ENCODE measurements around the gene CEP63. TPM values are rescaled to one million over a fixed set of nuclear protein-coding genes. Genes with fewer than 3 reads are reported as not detected.
"Not testable (repeated sequence)": the region's sequence is repeated elsewhere in the genome, so short reads cannot be mapped to it uniquely, and the experiment has no call there.

Gene CEP63
- total RNA-seq, 1 donor from 2014 or later = 20.1 TPM

DNA sequence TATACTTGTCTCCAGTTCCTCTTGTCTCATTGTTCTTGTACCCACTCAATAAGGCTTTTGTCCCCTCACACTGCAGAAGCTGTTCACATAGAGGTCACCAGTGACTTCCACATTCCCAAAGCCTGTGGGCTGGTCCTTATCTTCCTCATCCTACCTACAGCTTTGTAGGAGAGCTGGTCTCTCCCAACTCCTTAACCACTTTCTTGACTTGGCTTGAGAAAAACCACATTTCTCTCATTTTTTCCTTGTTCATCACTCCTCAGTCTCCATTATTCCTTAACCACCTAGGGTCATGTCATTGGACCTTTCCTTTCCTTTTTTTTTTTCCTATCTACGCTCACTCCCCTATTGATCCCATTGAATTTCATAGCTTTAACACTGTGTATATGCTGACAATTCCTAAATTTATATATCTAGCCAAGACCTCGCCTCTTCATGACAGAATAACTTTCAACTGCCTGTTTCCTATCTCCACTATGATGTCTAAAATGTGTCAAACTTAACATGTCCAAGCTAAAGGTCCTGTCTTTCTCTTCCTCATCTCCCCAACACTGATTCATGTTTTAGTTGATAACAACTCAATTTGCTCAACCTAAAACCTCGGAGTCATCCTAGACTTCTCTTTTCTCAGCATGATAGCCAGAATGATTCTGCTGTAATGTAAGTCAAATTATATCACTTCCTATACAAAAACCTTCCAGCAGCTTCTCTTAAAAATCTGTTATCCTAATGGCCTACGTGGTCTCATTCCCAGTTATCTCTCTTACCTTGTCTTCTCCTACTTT is 49.5 kb downstream of the CEP63 start:
- H3K4me3 Mint-ChIP-seq (ENCODE audit: low read depth) = no peak overlapping the region
- peaks cover 15% of the 10 kb centered on the region for H3K36me3 Mint-ChIP-seq (ENCODE audit: low read depth)
- no peaks in the 10 kb centered on the region for H3K4me1 Mint-ChIP-seq (ENCODE audit: low read depth)
- H3K27me3 Mint-ChIP-seq (ENCODE audit: low read depth) = no peaks in the 10 kb centered on the region
- no peaks in the 10 kb centered on the region for H3K9me3 Mint-ChIP-seq
- H3K27ac Mint-ChIP-seq = no peak overlapping the region
- no peak for DNase-seq (ENCODE audit: low spot score)
- intact Hi-C loops (cut with micrococcal nuclease) = no loop called here

DNA sequence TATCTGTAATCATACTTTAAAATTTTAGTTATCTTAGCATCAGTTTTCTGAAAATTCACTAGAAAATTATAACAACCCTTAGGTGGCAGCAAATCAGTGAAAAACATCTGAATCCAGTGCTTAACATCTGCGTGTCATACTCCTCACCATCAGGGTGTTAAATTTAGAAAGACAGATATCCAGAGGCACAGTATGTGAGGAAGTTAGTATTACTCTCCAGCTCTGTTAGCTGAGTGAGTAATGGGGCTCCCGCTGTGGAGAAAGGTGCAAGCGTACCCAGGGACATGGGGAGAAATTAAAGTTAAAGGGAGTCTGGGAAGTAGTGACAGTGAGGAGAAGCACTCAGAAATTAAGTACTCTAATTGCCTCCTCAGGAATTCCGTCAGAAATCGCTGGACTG is 50.9 kb downstream of the CEP63 start:
- H3K4me1 Mint-ChIP-seq (ENCODE audit: low read depth) = no peaks in the 10 kb centered on the region
- no peaks in the 10 kb centered on the region for H3K27me3 Mint-ChIP-seq (ENCODE audit: low read depth)
- no peak overlapping the region for H3K27ac Mint-ChIP-seq
- no peak for DNase-seq (ENCODE audit: low spot score)
- H3K36me3 Mint-ChIP-seq (ENCODE audit: low read depth) = peaks cover 15% of the 10 kb centered on the region
- no peaks in the 10 kb centered on the region for H3K9me3 Mint-ChIP-seq
- intact Hi-C loops (cut with micrococcal nuclease) = no loop called here
- no peak overlapping the region for H3K4me3 Mint-ChIP-seq (ENCODE audit: low read depth)

DNA sequence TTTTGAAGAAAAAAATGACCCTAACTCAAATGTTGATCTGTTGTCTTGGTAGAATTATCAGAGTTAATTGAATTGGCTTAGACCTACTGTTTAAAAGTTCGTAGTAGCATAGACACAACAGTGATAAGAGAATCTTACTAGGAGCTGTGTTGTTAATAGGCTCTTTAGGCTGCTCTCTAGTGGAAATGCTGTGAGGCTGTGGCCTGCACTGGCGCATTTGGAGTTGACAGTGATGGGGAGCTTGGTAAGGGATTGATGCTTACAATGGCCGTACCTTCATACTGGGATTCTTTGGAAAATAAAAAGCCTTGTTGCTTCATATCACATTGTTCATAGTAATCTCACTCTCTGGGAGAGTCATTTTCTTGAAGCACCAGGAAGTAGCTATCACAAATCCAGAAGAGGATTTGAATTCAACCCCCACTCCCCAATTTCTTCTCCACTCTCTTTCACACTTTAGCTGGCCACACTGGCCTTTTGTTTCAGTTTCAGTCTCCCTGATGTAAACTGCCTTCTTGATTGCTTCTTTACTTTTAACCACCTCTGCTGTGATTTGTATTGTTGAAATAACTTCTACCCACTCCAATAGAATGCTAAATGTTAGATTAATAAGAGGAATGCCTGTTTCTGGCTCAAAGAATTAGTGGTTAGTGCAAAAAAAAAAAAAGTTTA is 56.6 kb downstream of the CEP63 start:
- H3K4me1 Mint-ChIP-seq (ENCODE audit: low read depth) = peaks cover 5% of the 10 kb centered on the region
- H3K9me3 Mint-ChIP-seq = no peaks in the 10 kb centered on the region
- H3K4me3 Mint-ChIP-seq (ENCODE audit: low read depth) = no peak overlapping the region
- peaks cover 21% of the 10 kb centered on the region for H3K36me3 Mint-ChIP-seq (ENCODE audit: low read depth)
- no peak for DNase-seq (ENCODE audit: low spot score)
- no peak overlapping the region for H3K27ac Mint-ChIP-seq
- intact Hi-C loops (cut with micrococcal nuclease) = no loop called here
- no peaks in the 10 kb centered on the region for H3K27me3 Mint-ChIP-seq (ENCODE audit: low read depth)

DNA sequence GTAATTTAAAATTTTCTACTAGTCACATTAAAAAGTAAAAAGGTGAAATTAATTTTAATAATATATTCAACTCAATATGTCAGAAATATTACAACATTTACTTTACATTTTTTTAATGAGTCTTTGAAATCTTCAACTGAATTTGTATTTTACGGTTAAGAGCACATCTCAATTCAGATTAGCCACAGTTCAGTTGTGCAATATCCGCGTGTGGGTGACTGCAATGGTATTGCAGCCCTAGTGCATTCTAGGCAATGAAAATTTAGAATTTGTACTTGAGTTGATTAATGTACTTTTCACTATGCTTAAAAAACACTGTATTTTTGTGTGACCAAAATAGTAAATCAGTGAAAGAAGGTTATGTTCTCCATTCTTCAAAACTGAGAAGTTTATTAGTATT is 57.3 kb downstream of the CEP63 start:
- intact Hi-C loops (cut with micrococcal nuclease) = no loop called here
- H3K4me1 Mint-ChIP-seq (ENCODE audit: low read depth) = peaks cover 5% of the 10 kb centered on the region
- H3K9me3 Mint-ChIP-seq = no peaks in the 10 kb centered on the region
- H3K27ac Mint-ChIP-seq = no peak overlapping the region
- no peaks in the 10 kb centered on the region for H3K27me3 Mint-ChIP-seq (ENCODE audit: low read depth)
- H3K4me3 Mint-ChIP-seq (ENCODE audit: low read depth) = no peak overlapping the region
- H3K36me3 Mint-ChIP-seq (ENCODE audit: low read depth) = peaks cover 18% of the 10 kb centered on the region
- DNase-seq (ENCODE audit: low spot score) = no peak

DNA sequence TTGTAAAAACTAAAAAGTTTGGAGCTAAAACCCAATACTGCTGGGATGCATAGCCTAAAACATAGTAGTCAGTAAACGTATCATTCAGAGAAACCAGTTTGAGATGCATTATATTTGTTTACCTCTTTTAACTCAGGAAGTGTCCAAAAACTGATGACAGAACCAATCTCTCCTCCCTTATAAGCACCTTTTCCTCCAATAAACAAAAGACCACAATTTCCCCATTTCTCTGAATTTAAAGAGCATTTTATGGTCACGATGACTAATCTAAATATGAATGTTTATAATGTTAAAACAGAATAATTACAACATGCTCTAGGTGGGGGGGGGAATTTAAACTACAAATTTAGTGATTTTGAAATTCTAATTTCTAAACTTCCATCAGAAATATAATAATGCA is 58.5 kb downstream of the CEP63 start:
- Mint-ChIP-seq H3K9me3 (no peaks in the 10 kb centered on the region), H3K27me3 (ENCODE audit: low read depth) (no peaks in the 10 kb centered on the region), H3K4me3 (ENCODE audit: low read depth) (no peak overlapping the region), H3K4me1 (ENCODE audit: low read depth) (peaks cover 5% of the 10 kb centered on the region), H3K36me3 (ENCODE audit: low read depth) (peaks cover 24% of the 10 kb centered on the region), H3K27ac (no peak overlapping the region)
- intact Hi-C loops (cut with micrococcal nuclease) = no loop called here
- DNase-seq (ENCODE audit: low spot score) = no peak

DNA sequence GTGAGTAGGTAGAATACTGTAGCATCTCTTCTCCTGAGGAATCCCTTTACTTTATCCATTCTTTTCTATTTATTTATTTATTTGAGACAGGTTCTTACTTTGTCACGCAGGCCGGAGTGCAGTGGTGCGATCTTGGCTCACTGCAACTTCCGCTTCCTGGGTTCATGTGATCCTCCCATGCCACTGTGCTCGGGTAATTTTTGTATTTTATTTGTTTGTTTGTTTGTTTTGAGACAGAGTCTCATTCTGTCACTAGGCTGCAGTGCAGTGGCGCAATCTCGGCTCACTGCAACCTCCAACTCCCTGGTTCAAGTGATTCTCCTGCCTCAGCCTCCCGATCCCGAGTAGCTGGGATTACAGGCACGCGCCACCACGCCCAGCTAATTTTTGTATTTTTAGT is 58.9 kb downstream of the CEP63 start:
- H3K4me3 Mint-ChIP-seq (ENCODE audit: low read depth); H3K27me3 Mint-ChIP-seq (ENCODE audit: low read depth); H3K9me3 Mint-ChIP-seq; DNase-seq (ENCODE audit: low spot score); intact Hi-C loops (cut with micrococcal nuclease); H3K27ac Mint-ChIP-seq; H3K4me1 Mint-ChIP-seq (ENCODE audit: low read depth): not testable (repeated sequence)
- peaks cover 28% of the 10 kb centered on the region for H3K36me3 Mint-ChIP-seq (ENCODE audit: low read depth)

DNA sequence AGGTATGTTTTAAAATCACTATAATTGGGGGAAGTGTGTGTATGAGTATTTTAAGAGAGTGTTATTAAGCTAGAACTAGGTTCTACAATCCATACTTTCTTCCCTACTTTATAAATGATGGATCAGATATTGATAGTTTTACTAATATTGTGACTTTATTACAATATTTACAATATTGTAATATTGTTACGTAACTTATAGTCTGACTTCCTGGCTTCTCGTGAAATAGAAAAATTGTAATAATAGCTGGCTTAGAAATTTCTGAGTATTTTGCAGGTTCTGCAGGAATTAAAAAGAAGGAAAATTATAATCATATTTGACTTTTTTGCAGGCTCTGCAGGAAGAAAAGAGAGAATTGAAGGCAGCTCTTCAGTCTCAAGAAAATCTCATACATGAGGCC is 60.0 kb downstream of the CEP63 start:
- Mint-ChIP-seq H3K36me3 (ENCODE audit: low read depth) (peaks cover 39% of the 10 kb centered on the region), H3K4me1 (ENCODE audit: low read depth) (peaks cover 10% of the 10 kb centered on the region), H3K9me3 (no peaks in the 10 kb centered on the region), H3K27ac (no peak overlapping the region), H3K4me3 (ENCODE audit: low read depth) (no peak overlapping the region), H3K27me3 (ENCODE audit: low read depth) (no peaks in the 10 kb centered on the region)
- intact Hi-C loops (cut with micrococcal nuclease) = no loop called here
- no peak for DNase-seq (ENCODE audit: low spot score)

DNA sequence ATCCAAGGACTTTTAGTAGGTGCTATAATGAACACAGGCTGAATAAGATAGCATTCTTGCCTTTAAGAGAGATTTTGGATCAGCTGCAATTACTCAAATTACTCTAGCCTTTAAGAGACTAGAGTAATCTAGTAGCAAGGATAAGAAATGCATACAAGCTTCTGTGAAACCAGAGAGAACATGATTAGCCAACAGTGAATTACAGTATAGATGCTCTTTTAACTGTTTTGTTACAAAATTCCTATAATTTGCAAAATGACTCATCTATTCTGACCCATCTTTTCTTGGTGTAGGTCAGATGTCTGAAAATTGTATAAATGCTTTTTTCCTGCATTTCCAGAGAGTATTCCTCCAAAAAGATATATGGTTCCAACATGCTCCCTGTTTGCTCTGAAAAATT is 66.9 kb downstream of the CEP63 start:
- peaks cover 45% of the 10 kb centered on the region for H3K36me3 Mint-ChIP-seq (ENCODE audit: low read depth)
- H3K27ac Mint-ChIP-seq = no peak overlapping the region
- DNase-seq (ENCODE audit: low spot score) = no peak
- H3K4me3 Mint-ChIP-seq (ENCODE audit: low read depth) = no peak overlapping the region
- H3K4me1 Mint-ChIP-seq (ENCODE audit: low read depth) = peaks cover 6% of the 10 kb centered on the region
- intact Hi-C loops (cut with micrococcal nuclease) = no loop called here
- H3K9me3 Mint-ChIP-seq = no peaks in the 10 kb centered on the region
- no peaks in the 10 kb centered on the region for H3K27me3 Mint-ChIP-seq (ENCODE audit: low read depth)

DNA sequence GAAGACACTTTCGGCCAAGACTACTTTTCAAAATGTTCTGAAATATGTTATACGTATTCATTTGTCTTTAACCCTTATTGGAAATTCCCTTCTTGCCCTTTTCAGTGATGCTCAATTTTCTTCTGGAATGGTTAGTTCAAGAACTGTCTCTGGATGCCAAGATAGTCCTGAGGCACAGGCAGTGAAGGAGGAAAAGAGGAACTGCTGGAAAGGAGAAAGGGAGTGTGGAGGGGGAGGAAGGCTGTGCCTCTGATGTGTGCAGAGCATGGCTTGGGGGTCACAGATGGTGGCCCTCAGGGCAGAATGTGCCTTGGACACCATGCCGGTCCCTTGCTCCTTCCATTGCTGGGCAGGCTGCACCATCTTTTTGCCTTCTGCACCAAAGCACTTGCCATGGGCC is 73.7 kb downstream of the CEP63 start:
- no peak overlapping the region for H3K4me3 Mint-ChIP-seq (ENCODE audit: low read depth)

DNA sequence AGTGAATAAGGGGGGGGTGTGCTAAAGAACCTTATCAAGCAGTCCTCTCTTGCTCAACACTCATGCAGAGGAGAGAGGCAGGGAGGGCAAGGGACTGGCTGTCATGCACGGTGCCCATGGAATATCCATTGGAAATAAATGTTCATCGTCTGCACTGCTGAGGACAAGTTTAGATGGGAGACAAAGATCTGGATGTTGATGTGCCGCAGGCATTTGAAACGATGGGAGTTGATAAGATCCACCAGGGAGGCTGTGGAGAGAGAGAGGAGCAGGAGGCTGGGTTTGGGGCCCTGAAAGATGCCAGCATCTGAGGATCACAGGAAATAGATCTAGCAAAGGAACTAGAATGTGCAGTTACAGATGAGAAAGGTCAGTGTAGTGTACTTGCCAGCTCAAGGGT is 76.2 kb downstream of the CEP63 start:
- Mint-ChIP-seq H3K27ac (no peak overlapping the region), H3K4me3 (ENCODE audit: low read depth) (no peak overlapping the region), H3K4me1 (ENCODE audit: low read depth) (no peaks in the 10 kb centered on the region), H3K9me3 (no peaks in the 10 kb centered on the region), H3K36me3 (ENCODE audit: low read depth) (peaks cover 10% of the 10 kb centered on the region), H3K27me3 (ENCODE audit: low read depth) (no peaks in the 10 kb centered on the region)
- intact Hi-C loops (cut with micrococcal nuclease) = no loop called here
- DNase-seq (ENCODE audit: low spot score) = no peak

More for the DNA sequence above, 73.7 kb downstream of the CEP63 start:
- Mint-ChIP-seq H3K4me1 (ENCODE audit: low read depth) (no peaks in the 10 kb centered on the region), H3K36me3 (ENCODE audit: low read depth) (peaks cover 10% of the 10 kb centered on the region), H3K27ac (no peak overlapping the region), H3K27me3 (ENCODE audit: low read depth) (no peaks in the 10 kb centered on the region), H3K9me3 (no peaks in the 10 kb centered on the region)
- DNase-seq (ENCODE audit: low spot score) = no peak
- intact Hi-C loops (cut with micrococcal nuclease) = no loop called here

DNA sequence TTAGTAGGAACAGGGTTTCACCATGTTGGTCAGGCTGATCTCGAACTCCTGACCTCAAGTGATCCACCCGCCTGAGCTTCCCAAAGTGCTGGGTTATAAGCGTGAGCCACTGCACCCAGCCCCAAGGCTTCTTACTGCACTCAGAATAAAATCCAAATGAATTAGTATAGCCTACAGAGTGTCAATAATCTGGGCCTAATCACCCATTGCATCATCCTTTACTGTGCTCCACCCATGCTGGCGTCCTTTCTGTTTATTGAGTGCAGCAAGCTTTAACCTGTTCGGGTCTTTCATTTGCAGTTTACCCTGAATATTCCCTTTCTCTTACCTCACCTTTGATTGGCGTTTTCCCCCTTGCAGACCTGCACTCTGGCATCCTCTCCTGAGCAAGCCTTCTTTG is 77.7 kb downstream of the CEP63 start:
- Mint-ChIP-seq H3K36me3 (ENCODE audit: low read depth) (peaks cover 6% of the 10 kb centered on the region), H3K4me3 (ENCODE audit: low read depth) (no peak overlapping the region), H3K9me3 (peaks cover 2% of the 10 kb centered on the region), H3K4me1 (ENCODE audit: low read depth) (no peaks in the 10 kb centered on the region), H3K27ac (no peak overlapping the region), H3K27me3 (ENCODE audit: low read depth) (no peaks in the 10 kb centered on the region)
- intact Hi-C loops (cut with micrococcal nuclease) = no loop called here
- DNase-seq (ENCODE audit: low spot score) = no peak

DNA sequence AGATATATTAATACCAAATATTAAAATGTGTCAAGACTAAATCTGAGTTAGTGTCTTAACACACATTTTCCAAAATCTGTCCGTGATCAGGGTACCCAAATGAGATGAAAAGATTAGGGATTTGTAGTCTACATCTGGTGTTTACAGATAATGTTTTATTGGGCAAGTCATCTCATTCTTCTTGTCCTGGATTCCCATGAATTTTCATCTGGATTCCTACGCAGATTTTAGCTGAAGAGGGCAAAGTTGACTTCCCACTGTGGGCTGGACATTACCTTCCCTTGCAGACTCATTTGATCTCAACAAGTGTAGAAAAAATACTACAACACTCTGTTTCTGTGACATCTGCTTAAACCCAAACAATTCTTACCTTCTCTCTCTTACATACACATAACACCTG is 79.1 kb downstream of the CEP63 start:
- Mint-ChIP-seq H3K4me1 (ENCODE audit: low read depth) (no peaks in the 10 kb centered on the region), H3K27me3 (ENCODE audit: low read depth) (no peaks in the 10 kb centered on the region), H3K4me3 (ENCODE audit: low read depth) (no peak overlapping the region), H3K36me3 (ENCODE audit: low read depth) (peaks cover 6% of the 10 kb centered on the region), H3K9me3 (peaks cover 11% of the 10 kb centered on the region), H3K27ac (no peak overlapping the region)
- DNase-seq (ENCODE audit: low spot score) = no peak
- intact Hi-C loops (cut with micrococcal nuclease) = no loop called here

DNA sequence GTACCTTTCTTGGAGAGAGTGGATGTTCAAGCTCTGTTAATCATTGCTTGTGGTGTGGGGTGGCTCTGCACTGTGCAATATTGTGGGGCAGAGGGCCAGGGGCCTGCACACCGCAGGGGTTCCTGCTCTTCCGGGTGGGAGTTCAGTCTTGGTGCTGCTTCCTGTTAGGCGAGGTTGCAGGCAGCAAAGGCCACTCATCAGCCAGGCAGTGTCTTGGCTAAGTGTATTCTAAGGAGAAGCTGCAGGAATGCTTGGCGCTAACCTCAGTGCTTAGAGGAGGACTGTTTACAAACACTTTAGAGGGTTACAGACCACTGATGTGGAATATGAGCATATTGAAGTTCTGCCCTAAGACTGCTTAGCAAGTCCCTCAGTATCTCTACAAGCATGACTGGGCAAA is 81.7 kb downstream of the CEP63 start:
- no peak for DNase-seq (ENCODE audit: low spot score)
- intact Hi-C loops (cut with micrococcal nuclease) = no loop called here
- Mint-ChIP-seq H3K27ac (no peak overlapping the region), H3K4me3 (ENCODE audit: low read depth) (no peak overlapping the region), H3K9me3 (peaks cover 25% of the 10 kb centered on the region), H3K36me3 (ENCODE audit: low read depth) (peaks cover 5% of the 10 kb centered on the region), H3K4me1 (ENCODE audit: low read depth) (no peaks in the 10 kb centered on the region), H3K27me3 (ENCODE audit: low read depth) (no peaks in the 10 kb centered on the region)

Data from activated T-helper 2 cell treated with anti-CD3 and anti-CD28 coated beads, Interferon-gamma antibody, Interleukin-2, Interleukin-4, amounts not matched to agents 10 μg/mL and 5 μg/mL and 100 μg/mL, durations not matched to agents 14 hours and 24 hours and 36 hours (primary cell).